ENCODE results near the gene UBE2H.
A peak's percentile ranks its signal among the peaks of the same experiment; 100 is the strongest.
"Not testable (repeated sequence)": the region's sequence is repeated elsewhere in the genome, so short reads cannot be mapped to it uniquely, and the experiment has no call there.

UBE2H gene

DNA sequence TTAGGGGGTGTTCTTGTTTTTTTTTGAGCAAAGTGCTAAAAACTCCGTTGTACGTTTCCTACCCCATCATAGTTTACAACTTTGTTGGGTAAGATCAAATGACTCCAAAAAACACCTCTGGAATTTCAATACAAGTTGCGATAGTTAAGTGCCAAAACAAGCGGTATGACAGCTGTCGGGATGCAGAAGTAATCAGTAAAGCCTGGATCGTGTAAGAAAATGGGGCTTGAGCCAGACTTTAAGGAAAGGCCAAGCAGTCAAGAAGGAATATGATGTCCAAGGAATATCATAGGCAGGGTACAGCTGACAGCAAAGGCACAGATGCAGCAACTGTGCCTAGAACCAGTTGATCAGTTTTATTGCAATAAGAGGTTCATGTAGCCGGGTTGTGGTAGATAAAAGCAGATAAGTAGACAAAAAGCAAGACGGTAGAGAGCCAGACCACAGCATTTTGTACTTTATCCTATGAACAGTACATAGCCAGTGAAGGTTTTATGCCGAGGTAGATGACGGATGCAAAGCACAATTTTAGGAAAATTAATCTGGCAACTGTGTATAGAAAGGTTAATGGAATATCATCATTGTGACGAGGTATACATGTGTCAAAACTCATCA is 45.5 kb downstream of the UBE2H start:
- no peak for DNase-seq

DNA sequence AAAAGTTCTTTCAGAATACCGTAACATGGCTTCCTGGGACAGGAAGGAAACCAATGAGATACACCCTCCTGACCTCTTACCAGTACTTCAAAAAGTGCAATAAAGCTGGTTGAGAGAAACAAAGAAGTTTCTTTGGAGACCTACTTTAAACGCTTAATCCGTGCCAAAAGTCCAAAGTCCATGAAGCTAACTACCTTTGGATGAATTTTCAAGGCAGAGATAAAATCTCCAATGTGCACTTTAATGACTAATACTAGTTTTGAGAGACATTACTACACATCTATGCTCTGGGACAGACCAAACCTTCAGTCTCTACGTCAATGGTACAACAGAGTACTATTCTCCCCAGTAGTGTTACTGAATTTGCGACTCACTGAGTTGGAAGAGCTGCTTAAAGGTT is 46.1 kb downstream of the UBE2H start:
- no peak for DNase-seq

DNA sequence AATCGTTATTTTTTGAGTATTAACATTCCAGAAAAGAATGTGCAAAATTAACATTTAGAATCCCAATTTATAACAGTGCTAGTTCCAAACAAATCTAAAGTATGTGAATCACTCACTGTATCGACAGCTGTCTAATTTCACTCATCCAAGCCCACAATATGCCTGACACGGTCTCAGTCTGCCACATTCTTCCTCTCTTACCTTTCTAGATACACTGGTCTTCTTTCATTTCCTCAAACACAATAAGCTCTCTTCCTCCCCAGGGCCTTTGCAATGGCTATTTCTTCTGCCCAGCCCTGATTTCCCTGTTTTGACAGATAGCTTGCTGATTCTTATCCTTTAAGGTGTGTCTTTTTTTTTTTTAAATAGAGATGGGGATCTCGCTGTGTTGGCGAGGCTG is 48.8 kb downstream of the UBE2H start:
- no peak for DNase-seq

DNA sequence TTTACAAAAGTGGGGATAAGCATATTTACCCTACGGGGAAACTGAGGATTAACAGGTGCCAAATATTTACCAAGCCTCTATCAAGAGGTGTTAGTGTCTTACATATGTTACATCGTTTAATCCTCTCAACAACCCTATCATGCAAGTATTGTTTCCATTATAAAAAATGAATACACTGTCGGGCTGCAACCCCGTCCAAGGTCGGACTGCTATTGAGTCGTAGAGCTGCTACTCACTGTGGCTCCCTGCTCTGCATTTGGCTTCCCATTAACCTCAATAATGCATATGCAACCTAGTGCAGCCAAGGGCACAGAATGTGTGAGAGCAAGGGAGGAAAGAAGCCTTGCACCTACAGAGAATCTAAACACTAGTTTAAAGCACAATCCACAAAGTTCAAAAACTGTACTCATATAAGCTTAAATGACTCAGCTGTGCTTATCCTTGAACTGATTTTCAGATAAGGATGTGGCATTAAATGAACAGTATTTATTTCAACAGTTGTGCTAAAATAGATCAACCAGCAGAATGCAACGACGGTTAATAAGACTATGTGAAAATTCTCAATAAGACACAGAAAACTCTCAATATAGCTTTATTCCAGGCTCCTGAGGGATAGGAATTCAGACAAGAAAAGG is 49.9 kb downstream of the UBE2H start:
- DNase-seq = no peak

DNA sequence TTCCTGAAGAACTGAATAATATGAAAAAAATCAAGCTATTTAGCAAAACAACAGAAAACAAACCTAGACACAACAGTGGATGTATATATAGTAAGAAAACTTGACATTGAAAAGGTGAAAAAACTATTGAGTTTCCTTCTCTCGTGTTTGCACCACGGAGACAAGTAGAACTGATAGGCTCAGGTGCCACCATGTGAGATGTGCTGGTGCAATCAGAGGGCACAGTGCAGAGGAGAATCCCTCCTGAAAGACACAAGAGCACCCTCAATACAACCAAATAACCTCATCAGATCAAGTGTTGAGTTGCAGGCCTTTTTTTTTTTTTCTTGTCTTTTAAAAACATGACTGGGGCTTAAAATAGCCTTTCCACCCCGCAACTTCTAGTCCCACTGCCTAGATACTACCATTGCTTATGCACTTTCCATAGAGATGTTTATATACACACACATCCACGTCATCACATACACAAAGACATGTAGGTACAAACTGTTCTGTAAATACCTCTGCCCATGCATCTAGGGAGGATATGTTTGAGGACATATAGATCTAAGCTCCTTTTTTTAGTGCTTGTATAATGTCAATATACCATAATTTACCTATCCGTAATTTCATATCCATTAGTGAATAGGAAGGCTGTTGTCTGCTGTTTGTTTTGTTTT is 54.1 kb downstream of the UBE2H start:
- no peak for DNase-seq

DNA sequence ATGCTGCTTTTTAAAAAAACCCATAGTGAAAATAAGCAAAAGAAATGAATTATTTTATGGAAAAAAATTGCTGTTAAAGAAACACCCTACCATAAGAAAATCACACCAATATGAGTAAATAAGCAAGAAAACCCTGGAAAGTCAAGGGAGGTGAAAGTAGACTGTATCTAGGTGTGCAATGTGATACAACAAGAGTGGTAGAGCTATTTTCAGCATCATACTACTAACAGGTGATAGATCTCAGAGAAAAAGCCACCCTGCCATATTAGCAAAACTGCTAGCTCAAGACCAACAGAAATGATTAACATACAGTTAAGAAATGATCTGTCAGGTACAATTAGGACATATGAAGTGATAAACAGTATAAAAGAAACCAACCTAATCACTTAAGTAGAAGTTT is 54.8 kb downstream of the UBE2H start:
- DNase-seq = no peak

DNA sequence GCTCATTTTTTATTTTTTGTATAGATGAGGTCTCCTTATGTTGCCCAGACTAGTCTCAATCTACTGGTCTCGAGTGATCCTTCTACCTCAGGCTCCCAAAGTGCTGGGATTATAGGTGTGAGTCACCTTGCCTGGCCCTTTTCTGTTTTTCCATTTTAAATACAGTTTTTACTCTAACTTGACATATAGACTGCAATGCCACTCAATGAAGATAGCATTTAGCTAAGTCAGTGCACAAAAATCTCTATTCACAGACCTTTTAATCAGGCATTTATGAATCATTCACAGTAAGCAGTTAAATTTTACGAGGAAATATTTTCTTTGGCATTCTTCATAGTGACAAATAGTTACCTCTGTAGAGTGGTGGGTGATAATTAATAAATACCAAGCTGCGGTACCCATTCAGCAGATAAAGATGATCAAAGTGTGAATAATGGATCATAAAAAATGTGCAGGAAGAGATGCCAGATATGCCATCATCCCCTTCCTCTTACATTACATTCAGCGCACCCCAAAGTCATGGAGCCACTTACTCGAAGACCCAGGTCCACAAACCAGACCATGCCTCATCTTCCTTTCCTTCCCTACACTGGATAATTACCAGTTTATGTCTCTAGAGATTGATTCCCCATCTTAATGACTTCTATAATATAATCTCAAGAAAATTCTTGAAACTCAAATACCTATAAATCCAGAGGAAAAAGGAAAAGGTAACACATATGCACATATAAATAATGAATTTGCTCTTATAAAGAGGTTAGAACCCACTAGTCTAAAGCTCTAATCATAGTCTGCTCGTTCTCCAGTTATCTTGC is 56.0 kb downstream of the UBE2H start:
- no peak for DNase-seq

DNA sequence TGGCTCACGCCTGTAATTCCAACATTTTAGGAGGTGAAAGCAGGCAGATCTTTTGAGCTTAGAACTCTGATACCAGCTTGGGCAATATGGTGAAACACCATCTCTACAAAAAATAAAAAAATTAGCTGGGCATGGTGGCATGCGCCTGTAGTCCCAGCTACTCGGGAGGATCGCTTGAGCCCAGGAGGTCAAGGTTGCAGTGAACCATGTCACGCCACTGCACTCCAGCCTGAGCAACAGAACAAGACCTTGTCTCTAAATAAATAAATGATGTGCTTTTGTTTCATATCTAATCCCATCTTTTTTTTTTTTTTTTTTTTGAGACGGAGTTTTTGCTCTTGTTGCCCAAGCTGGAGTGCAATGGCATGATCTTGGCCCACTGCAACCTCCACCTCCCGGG is 58.6 kb downstream of the UBE2H start:
- DNase-seq = not testable (repeated sequence)

DNA sequence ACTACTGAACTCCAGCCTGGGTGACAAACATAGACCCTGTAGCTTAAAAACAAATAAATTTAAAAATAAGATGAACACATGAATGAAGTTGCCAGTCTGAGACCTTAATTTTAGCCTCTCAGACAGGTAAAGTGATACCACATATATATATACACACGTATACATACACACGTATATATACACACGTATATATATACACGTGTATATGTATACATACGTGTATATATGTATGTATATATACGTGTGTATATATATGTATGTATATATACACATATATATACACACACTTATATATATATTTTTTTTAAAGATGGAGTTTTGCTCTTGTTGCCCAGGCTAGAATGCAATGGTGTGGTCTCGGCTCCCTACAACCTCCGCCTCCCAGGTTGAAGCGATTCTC is 62.7 kb downstream of the UBE2H start:
- no peak for DNase-seq

DNA sequence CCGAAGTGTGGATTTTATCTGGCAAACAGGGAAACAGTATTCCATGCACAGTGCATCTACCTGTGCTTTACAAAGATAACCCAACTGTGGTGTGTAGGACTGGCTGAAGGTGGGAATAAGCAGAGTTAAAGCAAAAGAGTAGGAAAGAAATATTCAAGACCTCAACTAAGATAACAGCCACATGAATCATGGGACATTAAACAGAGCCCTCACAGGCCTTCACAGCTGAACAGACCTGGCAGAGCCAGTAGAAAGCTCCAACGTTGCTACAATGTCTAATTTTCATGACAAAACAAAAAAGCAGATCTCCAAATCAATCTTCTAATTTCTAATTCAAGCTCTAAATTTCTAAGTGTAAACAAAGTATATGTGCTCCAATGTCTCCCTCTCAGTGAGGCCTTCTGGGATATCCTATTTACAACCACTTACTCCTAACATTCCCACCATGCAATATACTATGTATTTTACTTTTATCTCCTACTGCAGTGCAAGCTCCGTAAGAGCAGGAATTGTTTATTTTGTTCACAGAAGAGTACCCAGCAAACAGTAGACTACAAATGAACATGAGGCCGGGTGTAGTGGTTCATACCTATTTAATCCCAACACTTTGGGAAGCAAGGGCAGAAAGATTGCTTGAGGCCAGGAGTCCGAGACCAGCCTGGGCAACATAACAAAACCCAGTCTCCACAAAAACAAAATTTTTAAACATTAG is 63.5 kb downstream of the UBE2H start:
- DNase-seq = peak; percentile 8

DNA sequence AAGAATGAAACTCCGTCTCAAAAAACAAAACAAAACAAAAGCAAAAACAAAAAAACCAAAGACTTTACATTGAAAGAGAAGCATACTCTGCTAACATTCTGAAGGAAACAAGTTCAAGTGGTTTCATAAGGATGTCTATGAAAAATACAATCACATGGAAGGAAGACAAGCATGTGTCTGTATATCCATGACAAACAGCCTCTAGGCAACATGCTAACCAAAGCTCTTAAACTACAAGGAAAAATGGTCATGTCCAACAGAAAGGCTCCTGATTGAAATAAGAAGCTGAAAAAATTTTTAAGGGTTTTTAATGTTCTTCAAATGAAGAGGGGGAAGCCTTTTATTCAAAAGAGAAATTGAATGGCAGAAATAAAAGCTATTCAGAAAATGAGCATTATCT is 64.9 kb downstream of the UBE2H start:
- DNase-seq = no peak

DNA sequence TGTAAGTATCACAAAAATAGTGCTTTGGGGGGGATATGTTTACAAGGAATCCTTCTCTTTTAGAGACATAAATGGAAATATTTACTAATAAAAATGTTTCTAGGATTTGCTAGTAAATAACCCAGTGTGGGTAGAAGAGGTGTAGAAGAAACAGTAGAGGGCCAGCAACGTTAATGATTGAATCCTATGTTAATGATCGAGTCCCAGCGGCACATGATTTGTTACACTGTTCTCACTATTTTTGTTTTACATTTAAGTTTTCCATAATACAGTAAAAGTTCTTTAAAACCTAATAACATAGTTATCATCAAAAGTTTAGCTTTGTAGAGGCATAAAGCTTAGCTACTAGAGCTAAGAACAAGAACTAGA is 66.0 kb downstream of the UBE2H start:
- no peak for DNase-seq

DNA sequence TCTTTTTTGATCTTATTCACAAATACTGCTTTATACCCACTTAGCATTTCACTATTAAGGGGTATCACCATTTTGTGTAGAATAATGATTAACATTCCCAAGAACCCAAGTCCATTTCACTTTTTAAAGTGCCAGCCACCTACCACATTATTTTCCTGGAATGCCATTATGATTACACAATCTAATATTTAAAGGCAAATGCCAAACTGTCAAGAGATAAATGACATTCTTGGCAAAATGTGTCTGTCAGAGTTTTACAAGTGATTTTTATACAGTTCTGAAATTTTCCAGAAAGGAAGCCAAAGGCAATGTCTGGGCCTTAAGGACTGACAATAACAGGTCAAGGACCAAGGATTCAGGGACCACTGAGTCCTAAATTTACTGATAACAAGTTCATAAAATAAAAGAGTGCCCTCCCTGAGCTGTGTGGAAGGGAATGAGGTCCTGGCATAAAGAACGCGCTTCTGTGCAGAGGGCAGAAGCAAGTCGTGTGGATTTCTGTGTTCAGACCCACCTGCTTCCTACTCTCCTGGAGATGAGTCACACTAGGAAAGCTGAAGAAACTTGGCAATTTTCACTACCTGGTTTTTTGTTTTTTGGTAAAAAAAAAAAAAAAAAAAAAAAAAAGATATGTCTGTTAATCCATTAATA is 66.5 kb downstream of the UBE2H start:
- DNase-seq = no peak

DNA sequence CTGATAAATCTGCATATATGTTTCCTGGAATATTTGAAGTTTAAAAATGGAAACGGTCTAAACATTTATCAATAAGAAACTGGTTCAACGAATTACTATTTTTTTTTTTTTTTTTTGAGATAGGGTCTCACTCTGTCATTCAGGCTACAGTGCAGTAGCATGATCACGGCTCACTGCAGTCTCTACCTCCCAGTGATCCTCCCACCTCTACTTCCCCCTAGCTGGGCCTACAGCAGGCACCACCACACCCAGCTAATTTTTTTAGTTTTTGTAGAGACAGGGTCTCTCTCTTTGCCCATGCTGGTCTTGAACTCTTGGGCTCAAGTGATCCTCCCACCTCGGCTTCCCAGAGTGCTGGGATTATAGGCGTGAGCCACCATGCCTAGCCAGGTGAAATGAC is 68.3 kb downstream of the UBE2H start:
- no peak for DNase-seq

DNA sequence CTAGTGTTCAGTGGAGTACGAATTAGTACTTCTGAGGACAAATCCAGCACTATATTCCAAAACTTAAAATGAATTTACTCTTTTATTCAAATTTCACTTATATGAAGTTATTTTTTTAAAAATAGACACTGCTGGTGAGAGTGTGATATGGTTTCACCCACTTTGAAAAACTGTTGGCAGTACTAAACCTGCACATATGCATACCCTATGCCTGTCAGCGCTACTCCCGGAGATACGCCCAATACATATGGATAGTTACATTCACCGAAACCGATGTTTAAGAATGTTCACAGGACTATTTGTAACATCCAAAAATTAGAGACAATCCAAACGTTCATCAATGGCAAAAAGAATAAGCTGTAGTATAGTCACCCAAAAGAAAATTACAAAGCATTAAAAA is 69.6 kb downstream of the UBE2H start:
- DNase-seq = no peak

DNA sequence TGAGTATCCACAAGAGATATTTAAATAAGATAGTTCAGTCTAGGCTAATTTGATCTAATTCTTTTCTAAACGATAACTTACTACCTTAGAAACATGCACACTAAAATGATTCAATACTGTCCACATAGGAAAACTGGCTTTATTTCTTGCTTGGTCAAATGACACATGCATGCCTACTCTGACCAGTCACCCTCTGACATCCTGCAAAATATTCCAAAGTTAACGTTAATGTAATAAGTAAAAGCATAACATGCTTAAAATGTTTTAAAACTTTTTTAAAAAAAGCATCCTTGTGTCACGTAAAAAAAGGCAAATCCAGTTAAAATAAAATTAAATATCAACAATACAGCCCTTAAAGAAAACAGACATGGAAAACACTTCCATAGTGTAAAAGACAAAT is 70.2 kb downstream of the UBE2H start:
- DNase-seq = no peak

DNA sequence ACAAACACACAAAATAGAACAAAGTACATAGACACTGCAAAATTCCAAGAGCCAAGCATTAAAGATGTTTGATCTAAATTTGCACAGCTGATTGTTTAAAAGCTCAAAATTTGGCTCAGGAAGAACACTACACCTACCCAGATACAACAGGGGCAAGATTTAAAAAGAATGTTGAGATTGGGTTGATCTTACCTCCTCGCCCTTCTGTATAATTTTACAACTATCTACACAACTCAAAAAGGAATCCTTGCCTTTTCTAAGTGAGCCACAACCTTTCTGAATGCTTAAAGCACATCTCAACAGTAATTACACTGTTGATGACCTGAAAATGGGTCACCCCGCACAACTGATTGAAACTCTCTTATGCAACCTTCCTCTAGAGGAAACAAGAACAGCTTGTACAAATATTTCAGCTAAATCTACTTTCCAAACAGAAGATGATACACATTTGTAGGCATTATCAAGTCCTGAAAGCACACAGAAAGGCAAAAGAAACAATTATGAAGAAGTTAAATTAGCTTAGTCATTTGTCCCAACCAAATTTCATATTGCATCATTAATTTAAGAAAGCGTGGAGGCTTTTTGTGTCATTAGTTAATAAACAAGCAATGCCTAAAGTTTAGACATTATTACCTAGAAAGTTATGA is 75.5 kb downstream of the UBE2H start:
- DNase-seq = no peak

DNA sequence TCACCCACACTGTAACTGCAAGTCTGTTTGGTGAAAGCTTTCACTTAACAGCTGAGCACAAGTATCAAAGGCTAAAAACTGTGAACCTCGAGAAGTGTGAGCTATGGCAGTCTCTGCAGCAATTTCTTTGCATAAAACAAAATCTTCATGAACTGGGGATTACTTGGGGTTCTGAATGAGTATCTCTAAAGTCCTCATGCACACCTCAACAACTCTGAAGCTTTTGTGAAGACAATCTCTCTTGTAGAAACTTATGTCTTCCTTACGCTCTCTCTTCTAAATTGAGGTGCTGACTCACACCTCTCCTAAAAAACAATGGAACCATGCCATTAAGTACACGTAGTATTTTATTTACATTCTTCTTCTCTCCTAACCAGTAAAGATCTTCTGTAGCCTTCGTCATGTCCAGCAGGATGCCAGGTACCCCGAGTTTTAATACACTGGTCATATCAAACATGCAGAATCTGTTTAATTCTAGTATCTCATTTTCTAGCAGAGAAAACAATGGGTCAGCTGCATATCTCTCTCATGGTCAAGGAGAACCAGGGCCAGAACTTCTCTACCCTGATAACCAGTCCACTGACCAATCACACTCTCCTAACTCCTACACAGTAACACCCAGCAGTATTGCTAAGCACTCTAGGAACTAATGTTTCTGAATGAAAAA is 76.9 kb downstream of the UBE2H start:
- no peak for DNase-seq

DNA sequence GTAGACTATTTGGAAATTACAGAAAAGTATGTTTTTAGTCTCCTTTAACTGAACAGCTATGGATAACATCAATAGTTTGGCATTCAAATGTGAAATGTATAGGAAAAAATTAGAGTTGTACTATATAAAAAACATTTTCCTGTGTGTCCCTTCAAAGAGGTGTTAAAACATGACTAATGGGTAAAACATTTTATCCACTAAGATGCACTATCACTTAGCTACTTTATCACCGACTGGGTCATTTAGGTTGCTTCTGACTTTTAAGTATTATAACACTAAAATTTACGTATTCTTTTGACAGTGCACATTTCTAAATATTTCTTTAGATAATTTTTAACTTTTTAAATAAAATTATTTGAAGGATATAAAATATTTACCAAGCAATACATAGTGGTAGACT is 77.6 kb downstream of the UBE2H start:
- DNase-seq = no peak

DNA sequence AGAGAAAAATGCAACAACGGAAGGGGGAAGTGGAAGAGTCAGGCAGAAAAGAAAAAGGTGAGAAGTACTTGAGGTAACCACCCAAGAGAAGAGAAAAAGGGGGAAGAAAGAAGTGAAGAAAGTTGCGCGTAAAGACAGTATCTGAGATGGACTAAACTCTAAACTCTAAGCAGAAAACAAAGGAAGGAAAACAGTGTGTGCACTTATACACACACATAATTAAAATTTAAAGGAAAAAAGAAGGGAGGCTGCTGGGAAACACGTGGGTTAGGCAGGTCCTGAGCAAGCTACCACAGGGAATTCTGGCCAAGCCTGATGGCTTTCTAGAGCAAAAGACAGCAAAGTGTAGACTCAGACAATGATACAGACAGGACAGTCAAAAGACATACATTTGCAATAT is 78.0 kb downstream of the UBE2H start:
- DNase-seq = no peak

DNA sequence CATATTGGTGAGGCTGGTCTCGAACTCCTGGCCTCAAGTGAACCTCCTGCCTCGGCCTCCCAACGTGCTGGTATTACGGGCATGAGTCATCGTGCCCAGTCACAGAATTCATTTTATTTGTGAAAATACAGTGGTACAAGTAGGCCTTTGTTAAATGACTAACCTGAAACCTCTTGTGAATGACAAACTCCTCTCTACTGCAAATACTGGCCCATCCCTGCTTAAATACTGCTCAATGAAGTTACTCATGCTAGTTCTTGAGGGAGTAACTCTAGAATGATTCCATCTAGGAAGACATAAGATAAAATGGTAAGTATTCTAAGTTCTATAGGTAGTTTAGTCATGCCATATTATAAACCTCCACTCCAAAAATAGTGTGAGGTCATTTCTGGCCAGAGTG is 80.7 kb downstream of the UBE2H start:
- no peak for DNase-seq

DNA sequence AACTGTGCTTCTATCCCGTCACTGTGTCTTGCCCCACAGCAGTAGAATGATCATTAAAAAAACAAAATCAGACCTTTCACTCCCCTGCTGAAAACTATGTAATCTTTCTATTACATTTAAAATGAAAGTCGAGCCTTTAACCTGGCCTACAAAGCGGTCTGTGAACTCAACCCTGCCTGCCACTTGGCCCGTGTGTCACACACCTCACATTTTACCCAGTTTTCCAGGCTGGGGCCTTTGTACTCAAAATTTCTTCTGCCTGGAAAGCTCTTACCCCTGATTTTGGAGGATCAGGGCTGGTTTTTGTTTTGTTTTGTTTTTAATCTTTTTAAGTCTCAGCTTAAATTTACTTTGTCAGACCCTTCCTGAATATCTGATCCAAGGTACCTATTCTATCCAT is 82.1 kb downstream of the UBE2H start:
- DNase-seq = no peak
